Measurements from ENCODE around the gene HMGB1. TPM values are rescaled to one million over a fixed set of nuclear protein-coding genes. Genes with fewer than 3 reads are reported as not detected.

Gene HMGB1
- total and polyA plus RNA-seq, 2 donors (not counting 1 experiment from before 2014, with no cell fraction given) = 145 to 267 TPM

- H4K20me1 ChIP-seq (ENCODE audit: control insufficient read depth, extremely low read depth, insufficient read depth, low read length) = no peaks in the 10 kb centered on the region
- H3K4me3 ChIP-seq (replicated peaks in 1 of 4; ENCODE audit: control extremely low read depth in 1 of 4, insufficient read depth in 1 of 4, low read depth in 3 of 4, low read length in 4 of 4) = no peak overlapping the region
- H3K4me2 ChIP-seq (ENCODE audit: extremely low read depth, insufficient read depth, low read length) = no peak overlapping the region
- no peaks in the 10 kb centered on the region for H3K79me2 ChIP-seq (ENCODE audit: control insufficient read depth, insufficient read depth, low read length)
- H3K9ac ChIP-seq (ENCODE audit: insufficient read depth, low read length) = no peak overlapping the region
- no peaks in the 10 kb centered on the region for H3K4me1 ChIP-seq (ENCODE audit: control insufficient read depth, extremely low read depth, insufficient read depth, low read length)
- H3K9me3 ChIP-seq (ENCODE audit: control insufficient read depth, insufficient read depth, low read depth, low read length) = no peaks in the 10 kb centered on the region
- H2AFZ ChIP-seq (ENCODE audit: low read length) = no peak overlapping the region
- TF ChIP-seq CTCF (conservative IDR thresholded peaks at IDR 0.05 in 1 of 2, IDR thresholded peaks at IDR 0.05 in 1 of 2; ENCODE audit: low read depth in 1 of 2, low read length in 2 of 2) (no peak), EZH2 (IDR thresholded peaks at IDR 0.05; ENCODE audit: low read length, missing control alignments) (no peak)
- H3K27me3 ChIP-seq (ENCODE audit: control insufficient read depth, insufficient read depth, low read length) = peaks cover under 1% of the 10 kb centered on the region
- H3K36me3 ChIP-seq (ENCODE audit: control insufficient read depth, insufficient read depth, low read length) = no peaks in the 10 kb centered on the region
- no peak for DNase-seq (ENCODE audit: low read depth in 2 of 2)
- no peak overlapping the region for H3K27ac ChIP-seq (ENCODE audit: insufficient read depth, low read length)
Observed at GRCh38 chr13:30481241-30481760, 15.6 kb upstream of the HMGB1 start.

GRCh38 chr13:30480292-30480950 is 14.7 kb upstream of the HMGB1 start:
- Histone ChIP-seq H4K20me1 (ENCODE audit: control insufficient read depth, extremely low read depth, insufficient read depth, low read length) (no peaks in the 10 kb centered on the region), H3K27me3 (ENCODE audit: control insufficient read depth, insufficient read depth, low read length) (no peaks in the 10 kb centered on the region), H3K4me2 (ENCODE audit: extremely low read depth, insufficient read depth, low read length) (no peak overlapping the region), H3K27ac (ENCODE audit: insufficient read depth, low read length) (no peak overlapping the region), H3K79me2 (ENCODE audit: control insufficient read depth, insufficient read depth, low read length) (no peaks in the 10 kb centered on the region), H3K4me3 (replicated peaks in 1 of 4; ENCODE audit: control extremely low read depth in 1 of 4, insufficient read depth in 1 of 4, low read depth in 3 of 4, low read length in 4 of 4) (no peak overlapping the region), H3K9me3 (ENCODE audit: control insufficient read depth, insufficient read depth, low read depth, low read length) (no peaks in the 10 kb centered on the region), H2AFZ (ENCODE audit: low read length) (no peak overlapping the region), H3K4me1 (ENCODE audit: control insufficient read depth, extremely low read depth, insufficient read depth, low read length) (no peaks in the 10 kb centered on the region), H3K36me3 (ENCODE audit: control insufficient read depth, insufficient read depth, low read length) (no peaks in the 10 kb centered on the region), H3K9ac (ENCODE audit: insufficient read depth, low read length) (no peak overlapping the region)
- TF ChIP-seq EZH2 (IDR thresholded peaks at IDR 0.05; ENCODE audit: low read length, missing control alignments) (no peak), CTCF (conservative IDR thresholded peaks at IDR 0.05 in 1 of 2, IDR thresholded peaks at IDR 0.05 in 1 of 2; ENCODE audit: low read depth in 1 of 2, low read length in 2 of 2) (no peak)
- DNase-seq (ENCODE audit: low read depth in 2 of 2) = no peak

GRCh38 chr13:30479883-30480219 is 14.1 kb upstream of the HMGB1 start:
- TF ChIP-seq CTCF (conservative IDR thresholded peaks at IDR 0.05 in 1 of 2, IDR thresholded peaks at IDR 0.05 in 1 of 2; ENCODE audit: low read depth in 1 of 2, low read length in 2 of 2) (no peak), EZH2 (IDR thresholded peaks at IDR 0.05; ENCODE audit: low read length, missing control alignments) (no peak)
- no peak overlapping the region for H3K9ac ChIP-seq (ENCODE audit: insufficient read depth, low read length)
- no peak overlapping the region for H3K27ac ChIP-seq (ENCODE audit: insufficient read depth, low read length)
- DNase-seq (ENCODE audit: low read depth in 2 of 2) = no peak
- no peaks in the 10 kb centered on the region for H3K9me3 ChIP-seq (ENCODE audit: control insufficient read depth, insufficient read depth, low read depth, low read length)
- H3K4me1 ChIP-seq (ENCODE audit: control insufficient read depth, extremely low read depth, insufficient read depth, low read length) = no peaks in the 10 kb centered on the region
- no peak overlapping the region for H3K4me3 ChIP-seq (replicated peaks in 1 of 4; ENCODE audit: control extremely low read depth in 1 of 4, insufficient read depth in 1 of 4, low read depth in 3 of 4, low read length in 4 of 4)
- no peaks in the 10 kb centered on the region for H4K20me1 ChIP-seq (ENCODE audit: control insufficient read depth, extremely low read depth, insufficient read depth, low read length)
- H2AFZ ChIP-seq (ENCODE audit: low read length) = no peak overlapping the region
- H3K79me2 ChIP-seq (ENCODE audit: control insufficient read depth, insufficient read depth, low read length) = no peaks in the 10 kb centered on the region
- H3K36me3 ChIP-seq (ENCODE audit: control insufficient read depth, insufficient read depth, low read length) = no peaks in the 10 kb centered on the region
- no peaks in the 10 kb centered on the region for H3K27me3 ChIP-seq (ENCODE audit: control insufficient read depth, insufficient read depth, low read length)
- H3K4me2 ChIP-seq (ENCODE audit: extremely low read depth, insufficient read depth, low read length) = no peak overlapping the region

Data from fibroblast of lung (primary cell).